Cardiac septum (tissue), 1 donor: ENCODE data around the gene CCDC7. TPM values are rescaled to one million over a fixed set of nuclear protein-coding genes. Genes with fewer than 3 reads are reported as not detected.
"Not testable (repeated sequence)": the region's sequence is repeated elsewhere in the genome, so short reads cannot be mapped to it uniquely, and the experiment has no call there.

Experiments used
- DNase-seq: peaks from one replicate; pipeline ENCODE4 v3.0.0-alpha.2; 2020; ENCODE audit warnings: low spot score
- intact Hi-C: fragments of 100-400 bp; cut with DNase I; formaldehyde crosslinking; loops from one replicate; pipeline ENCODE4 v1.14.0; 2022
- total RNA-seq: library from RNA; stranded (reverse); fragmentation: NEBNext Ultra II Directional; extraction: Animal tissue kit (Norgen Biotek cat#: 25700); gene quantifications from one replicate; pipeline ENCODE4 v1.2.1, GENCODE V29; 2021
- donor health status: DM: no; HTN: no; CAD: no.

Gene CCDC7
- total RNA-seq, 1 donor from 2014 or later, result 32.5 TPM

- no peak for DNase-seq
- intact Hi-C loops, result loop anchor here (10.0 kb wide), 1 partner anchor 362 kb away; no protein-coding TSS in a partner anchor
Observed at GRCh38 chr10:32793033-32793432, 347.1 kb downstream of the CCDC7 start.

DNA sequence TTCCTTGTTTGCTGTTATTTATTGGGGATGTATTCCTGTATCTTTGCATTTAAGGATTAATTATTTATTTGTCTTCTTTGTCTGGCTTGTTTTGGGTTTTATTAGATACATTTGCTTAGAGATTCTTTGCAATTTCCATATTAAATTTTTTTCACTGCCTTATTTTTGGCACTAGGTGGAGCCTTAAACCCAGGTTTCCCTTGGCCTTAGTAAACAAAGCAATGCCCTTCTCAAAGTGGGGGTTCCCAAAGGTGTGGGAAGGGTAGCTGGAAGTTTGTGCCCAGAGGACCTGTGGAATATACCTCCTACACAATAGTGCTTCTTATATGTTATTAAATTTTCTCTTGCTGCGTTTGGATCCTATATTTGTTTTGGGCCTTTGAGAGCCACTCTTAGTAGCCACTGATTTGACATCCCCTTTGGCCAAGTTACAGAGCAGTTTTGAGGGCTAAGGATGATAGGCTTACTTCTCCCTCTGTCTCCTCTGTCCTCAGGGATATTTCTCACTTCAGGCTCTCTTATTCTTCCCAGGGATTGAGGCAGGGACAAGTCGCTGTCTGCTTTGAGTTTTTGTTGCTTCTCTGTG, 349.8 kb downstream of the CCDC7 start:
- intact Hi-C loops, result loop anchor here (1.0 to 10.0 kb wide), 2 partner anchors 212 to 359 kb away; no protein-coding TSS in a partner anchor
- DNase-seq, result no peak

- intact Hi-C loops, result loop anchor here (10.0 kb wide), 1 partner anchor 357 kb away; no protein-coding TSS in a partner anchor
- not testable (repeated sequence) for DNase-seq
Observed at GRCh38 chr10:32797393-32797792, 351.5 kb downstream of the CCDC7 start.

DNA sequence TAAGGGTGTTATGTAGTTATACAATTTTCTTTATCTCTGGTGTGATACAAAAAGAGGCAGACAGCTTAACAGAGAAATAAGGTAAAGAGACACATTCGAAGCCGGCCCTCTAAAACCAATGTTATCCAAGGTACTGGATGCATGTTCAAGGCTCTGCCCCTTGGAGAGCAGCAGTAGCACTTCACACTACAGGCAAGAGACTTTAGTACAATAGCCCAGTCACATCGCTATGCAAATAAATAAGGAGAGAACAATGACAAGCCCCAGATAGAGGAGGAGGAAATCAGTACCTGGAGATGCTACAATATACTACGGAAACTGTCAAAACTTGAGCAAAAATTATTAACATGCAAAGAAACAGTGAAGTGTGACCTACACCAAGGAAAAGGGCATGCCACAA, 401.0 kb downstream of the CCDC7 start:
- intact Hi-C loops, result no loop called here
- DNase-seq, result no peak

DNA sequence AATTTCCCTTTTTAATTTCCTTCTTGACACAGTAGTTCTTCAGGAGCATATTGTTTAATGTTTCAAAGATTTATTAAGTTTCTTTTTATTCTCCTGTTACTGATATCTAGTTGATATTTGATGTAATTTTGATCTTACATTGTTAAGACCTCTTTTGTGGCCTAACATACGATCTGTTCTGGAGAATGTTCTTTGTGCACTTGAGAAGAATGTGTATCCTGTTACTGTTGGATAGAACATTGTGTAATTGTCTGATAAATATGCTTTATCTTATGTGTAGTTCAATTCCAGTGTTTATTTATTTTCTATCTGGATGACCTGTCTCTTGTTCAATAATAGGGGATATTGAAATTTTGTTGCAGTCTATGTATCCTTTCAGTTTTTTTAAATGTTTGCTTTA, 405.4 kb downstream of the CCDC7 start:
- intact Hi-C loops, result no loop called here
- no peak for DNase-seq

GRCh38 chr10:32854435-32854834, 408.5 kb downstream of the CCDC7 start:
- intact Hi-C loops, result no loop called here

DNA sequence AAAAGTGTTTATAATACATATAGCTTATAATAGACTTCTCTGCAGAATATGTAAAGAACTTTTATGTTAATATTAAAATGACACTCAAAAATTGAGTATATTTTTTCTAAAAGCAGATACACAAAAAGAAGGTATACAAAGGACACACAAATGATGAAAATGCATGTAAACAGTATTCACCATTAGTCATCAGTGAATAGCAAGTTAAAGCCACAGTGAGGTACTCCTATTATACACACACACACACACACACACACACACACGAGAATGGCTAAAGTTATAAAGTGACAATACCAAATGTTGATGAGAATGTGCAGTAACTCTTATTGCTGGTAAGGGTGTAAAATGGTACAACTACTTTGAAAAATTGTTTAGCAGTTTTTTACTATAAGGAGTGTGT, 419.2 kb downstream of the CCDC7 start:
- DNase-seq, result no peak
- intact Hi-C loops, result no loop called here

More at GRCh38 chr10:32854435-32854834, 408.5 kb downstream of the CCDC7 start:
- DNase-seq, result no peak

DNA sequence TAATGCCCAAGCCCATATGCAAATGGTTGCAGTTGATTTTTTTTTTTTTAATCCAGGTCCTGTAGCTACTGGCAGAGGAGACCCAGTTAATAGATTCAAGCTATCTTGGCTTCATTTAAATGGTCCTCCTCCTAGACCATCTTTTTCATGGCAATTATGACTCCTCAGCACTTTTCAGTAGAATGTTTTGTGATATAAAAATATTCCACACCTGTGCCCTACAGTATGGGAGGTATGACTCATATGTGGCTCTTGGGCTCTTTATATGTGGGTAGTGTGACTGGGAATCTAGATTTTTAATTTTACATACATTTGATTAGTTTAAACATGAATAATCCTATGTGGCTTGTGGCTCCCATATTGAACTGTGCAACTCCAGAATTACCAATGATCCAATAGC, 432.0 kb downstream of the CCDC7 start:
- intact Hi-C loops, result no loop called here
- DNase-seq, result no peak

GRCh38 chr10:32878646-32879045, 432.7 kb downstream of the CCDC7 start:
- no peak for DNase-seq
- intact Hi-C loops, result no loop called here

GRCh38 chr10:32882076-32882475, 436.1 kb downstream of the CCDC7 start:
- intact Hi-C loops, result no loop called here

DNA sequence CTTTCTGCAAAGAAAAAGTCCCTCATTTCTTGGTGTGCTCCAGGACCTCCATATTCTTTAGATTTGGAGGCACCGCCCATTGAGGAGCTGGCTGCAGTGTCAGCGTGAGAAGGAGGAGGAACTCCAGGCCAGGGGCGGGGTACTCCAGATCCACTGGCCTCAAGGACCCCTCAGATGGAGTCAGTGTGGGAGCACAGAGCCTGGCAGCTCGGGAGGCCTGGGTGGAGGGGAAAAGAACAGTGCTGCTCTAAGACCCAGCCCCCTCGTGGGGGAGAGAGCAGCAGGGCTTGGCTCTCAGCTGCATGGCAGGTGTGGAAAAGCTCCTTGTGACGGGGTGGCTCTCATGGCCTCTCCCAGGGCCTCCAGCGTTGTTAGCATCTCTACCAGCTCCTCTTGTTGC, 441.5 kb downstream of the CCDC7 start:
- DNase-seq, result no peak

More at GRCh38 chr10:32882076-32882475, 436.1 kb downstream of the CCDC7 start:
- DNase-seq, result no peak

DNA sequence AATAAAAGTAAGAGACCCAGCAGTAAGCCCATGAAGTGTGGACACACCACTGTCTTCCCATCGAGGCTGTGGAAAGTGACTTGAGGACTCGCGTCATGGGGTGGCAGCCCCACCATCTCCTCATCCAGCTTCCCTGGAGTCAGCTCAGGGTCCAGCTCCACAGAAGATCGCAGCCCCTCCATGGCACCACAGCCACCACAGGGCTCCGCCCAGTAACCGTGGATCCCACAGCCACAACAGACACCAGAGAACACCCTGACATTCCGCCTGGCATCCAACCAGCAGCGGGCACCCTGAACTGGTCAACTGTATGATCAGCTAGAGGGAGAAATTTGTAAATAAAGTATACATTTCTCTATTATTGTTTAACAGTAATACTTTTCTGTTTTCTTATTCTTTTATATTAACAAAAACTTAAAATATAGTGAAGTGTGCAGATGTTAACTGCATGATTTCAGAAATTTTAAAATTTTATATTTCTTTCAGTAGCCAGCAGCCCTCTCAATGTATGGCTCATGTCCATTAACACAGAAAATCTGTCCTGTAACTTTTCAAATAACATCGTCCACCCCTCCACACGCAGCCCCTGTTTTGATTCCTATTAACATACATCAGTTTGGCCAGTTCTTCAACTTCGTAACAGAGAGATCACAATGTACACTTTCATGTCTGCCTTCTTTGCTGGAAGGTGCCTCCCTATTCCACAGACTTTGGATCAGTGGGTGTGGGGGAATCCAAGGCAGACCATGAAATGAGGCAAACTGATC, 442.4 kb downstream of the CCDC7 start:
- intact Hi-C loops, result no loop called here
- no peak for DNase-seq

More for the DNA sequence above, 441.5 kb downstream of the CCDC7 start:
- intact Hi-C loops, result no loop called here

DNA sequence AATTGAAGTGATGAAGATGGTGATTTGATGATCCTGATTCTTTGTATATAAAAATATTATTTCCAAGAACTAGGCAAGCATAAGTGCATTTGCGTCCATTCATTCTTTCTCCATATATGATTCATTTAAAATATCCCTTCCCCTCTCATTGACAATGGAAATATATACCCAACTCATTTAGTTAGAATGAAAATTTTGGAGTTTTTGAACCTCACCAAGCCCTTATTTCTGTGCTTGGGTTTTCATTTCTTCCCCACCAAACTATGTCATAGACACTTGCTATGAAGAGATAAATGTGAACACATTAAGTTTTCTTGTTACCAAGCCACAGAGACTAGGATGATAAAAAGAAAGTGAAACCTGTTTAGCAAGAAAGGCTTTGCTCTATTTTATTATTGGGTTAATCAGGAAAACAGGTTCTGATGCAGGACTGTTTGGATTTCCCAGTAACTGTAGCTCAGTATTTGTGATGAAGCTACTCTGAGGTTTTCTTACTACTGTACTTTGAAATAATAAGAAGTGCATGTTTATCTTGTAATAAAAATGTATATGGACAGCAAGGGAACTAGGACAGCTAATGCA, 443.8 kb downstream of the CCDC7 start:
- intact Hi-C loops, result loop anchor here (10.0 kb wide), 1 partner anchor 115 kb away; no protein-coding TSS in a partner anchor
- no peak for DNase-seq

DNA sequence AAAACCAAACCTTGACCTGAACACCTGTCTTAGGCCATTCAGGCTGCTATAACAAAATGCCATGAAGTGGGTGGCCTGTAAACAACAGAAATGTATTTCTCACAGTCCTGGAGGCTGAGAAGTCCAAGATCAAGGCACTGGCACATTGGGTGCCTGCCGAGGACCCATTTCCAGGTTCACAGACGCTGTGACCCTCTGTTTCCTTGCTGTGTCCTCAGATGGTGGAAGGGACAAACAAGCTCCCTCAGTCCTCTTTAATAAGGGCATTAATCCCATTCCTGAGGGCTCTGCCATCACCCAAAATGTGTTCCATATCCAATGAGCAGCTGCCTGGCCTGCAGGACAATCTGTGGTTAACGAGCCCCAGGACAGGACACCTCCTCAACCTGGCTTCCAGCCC, 444.5 kb downstream of the CCDC7 start:
- intact Hi-C loops, result loop anchor here (10.0 kb wide), 1 partner anchor 114 kb away; no protein-coding TSS in a partner anchor
- DNase-seq, result no peak

DNA sequence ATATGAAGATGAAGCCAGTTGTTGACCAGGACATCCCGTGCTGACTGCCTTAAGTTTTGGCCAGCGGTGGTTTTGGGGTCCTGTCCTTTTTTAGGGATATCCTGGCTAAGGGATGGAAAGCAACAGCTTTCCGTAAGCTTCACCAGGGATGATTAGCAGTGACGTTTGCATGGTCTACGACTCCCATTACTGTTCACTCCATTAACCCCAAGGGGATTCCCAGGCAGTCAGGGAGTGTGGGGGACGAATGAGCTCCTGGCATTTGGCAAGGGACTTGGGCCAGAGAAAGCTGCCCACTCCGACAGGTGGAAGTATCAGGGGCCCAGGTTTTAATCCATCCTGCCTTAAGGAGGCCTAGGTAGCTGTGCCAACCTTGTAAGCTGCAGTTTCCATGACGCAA, 445.3 kb downstream of the CCDC7 start:
- DNase-seq, result no peak
- intact Hi-C loops, result loop anchor here (10.0 kb wide), 1 partner anchor 114 kb away; no protein-coding TSS in a partner anchor

GRCh38 chr10:32893434-32893833, 447.5 kb downstream of the CCDC7 start:
- no peak for DNase-seq
- intact Hi-C loops, result loop anchor here (10.0 kb wide), 1 partner anchor 111 kb away; no protein-coding TSS in a partner anchor

DNA sequence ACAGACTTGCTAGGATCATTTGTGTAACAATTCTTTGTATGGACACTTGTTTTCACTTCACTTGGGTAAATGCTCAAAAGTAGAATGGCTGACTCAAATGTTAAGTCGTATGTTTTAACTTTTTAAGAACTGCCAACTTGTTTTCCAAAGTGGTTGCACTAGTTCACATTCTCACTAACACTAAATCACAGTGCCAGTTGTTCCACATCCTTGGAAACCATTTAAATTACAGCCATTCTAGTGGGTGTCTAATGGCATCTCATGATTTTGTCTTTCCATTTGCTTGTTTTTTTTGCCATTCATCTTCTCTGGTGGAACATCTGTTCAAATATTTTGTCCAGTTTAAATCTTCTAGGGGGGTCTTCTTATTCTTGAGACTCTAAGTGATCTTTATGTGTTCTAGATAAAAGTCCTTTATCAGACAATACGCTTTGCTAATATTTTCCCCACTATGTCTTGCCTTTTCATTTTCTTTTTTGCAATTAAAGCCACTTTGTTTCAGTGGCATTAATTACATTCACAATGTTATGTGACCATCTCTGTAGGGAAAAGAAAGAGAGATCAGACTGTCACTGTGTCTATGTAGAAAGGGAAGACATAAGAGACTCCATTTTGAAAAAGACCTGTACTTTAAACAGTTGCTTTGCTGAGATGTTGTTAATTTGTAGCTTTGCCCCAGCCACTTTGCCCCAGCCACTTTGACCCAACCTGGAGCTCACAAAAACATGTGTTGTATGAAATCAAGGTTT, 448.1 kb downstream of the CCDC7 start:
- no peak for DNase-seq
- intact Hi-C loops, result loop anchor here (10.0 kb wide), 1 partner anchor 111 kb away; no protein-coding TSS in a partner anchor

- DNase-seq, result not testable (repeated sequence)
- intact Hi-C loops, result loop anchor here (10.0 kb wide), 1 partner anchor 109 kb away; no protein-coding TSS in a partner anchor
Observed at GRCh38 chr10:32895200-32895968, 449.4 kb downstream of the CCDC7 start.

DNA sequence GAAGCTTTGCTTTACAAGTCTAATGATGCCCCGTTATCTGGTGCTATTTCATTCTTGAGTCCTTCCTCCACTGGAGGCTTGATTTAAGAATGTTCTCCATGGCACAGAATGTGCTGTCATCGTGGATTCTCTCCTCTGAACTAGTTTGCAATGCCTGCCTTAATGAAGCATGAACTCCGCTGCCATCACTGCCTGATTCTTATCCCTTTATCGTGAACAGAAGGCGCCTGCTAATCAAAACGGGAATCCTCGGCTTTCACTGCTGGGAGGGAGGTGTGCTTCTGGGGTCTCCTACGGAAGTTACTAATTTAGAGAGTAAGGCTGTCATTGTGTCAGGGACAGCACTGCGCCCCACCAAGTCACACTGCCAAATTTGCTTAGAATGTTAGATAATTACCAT, 455.9 kb downstream of the CCDC7 start:
- intact Hi-C loops, result no loop called here
- no peak for DNase-seq
